GM23248 (cell line): ENCODE measurements around the gene TXNRD1.

Source experiments
- EZH2 ChIP-seq: fragments of 200-600 bp; sonication (generic); IDR thresholded peaks from 2 replicates; pipeline ENCODE4 v1.6.1; 2018; ENCODE audit warnings: antibody characterized with exemption, mild to moderate bottlenecking; ENCODE audit not compliant: insufficient read depth, poor library complexity, severe bottlenecking
- EZH2phosphoT487 ChIP-seq: fragments of 200-600 bp; sonication (generic); IDR thresholded peaks from 2 replicates; pipeline ENCODE4 v1.6.1; 2018; ENCODE audit warnings: antibody characterized with exemption, moderate library complexity, mild to moderate bottlenecking, low read depth; ENCODE audit not compliant: insufficient read depth

GRCh38 chr12:104356231-104357115 is 140.9 kb downstream of the TXNRD1 start:
- no peak for TF ChIP-seq EZH2
- TF ChIP-seq EZH2phosphoT487: no peak
